ENCODE data around the gene ZFR2.

The ZFR2 gene

DNA sequence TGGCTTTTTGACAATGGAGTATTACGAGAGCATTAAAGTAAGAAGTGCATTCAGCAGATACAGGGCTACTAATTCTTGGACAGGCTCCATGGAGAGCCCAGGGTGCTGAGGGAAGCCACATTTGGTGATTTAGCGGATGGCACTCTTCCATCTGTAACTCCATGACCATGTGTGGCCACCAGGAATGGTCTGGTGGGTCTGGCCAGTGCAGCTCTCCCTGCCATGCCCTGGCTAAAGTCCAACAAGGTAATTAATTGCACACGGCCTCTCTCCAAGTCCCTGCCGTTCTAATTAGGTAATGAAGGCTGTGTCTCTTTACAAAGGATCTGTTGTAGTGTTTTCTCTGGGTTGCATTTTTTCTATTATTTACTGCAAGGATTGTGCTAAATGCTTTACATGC is 4.3 kb upstream of the ZFR2 start:
- DNase-seq = no peak

DNA sequence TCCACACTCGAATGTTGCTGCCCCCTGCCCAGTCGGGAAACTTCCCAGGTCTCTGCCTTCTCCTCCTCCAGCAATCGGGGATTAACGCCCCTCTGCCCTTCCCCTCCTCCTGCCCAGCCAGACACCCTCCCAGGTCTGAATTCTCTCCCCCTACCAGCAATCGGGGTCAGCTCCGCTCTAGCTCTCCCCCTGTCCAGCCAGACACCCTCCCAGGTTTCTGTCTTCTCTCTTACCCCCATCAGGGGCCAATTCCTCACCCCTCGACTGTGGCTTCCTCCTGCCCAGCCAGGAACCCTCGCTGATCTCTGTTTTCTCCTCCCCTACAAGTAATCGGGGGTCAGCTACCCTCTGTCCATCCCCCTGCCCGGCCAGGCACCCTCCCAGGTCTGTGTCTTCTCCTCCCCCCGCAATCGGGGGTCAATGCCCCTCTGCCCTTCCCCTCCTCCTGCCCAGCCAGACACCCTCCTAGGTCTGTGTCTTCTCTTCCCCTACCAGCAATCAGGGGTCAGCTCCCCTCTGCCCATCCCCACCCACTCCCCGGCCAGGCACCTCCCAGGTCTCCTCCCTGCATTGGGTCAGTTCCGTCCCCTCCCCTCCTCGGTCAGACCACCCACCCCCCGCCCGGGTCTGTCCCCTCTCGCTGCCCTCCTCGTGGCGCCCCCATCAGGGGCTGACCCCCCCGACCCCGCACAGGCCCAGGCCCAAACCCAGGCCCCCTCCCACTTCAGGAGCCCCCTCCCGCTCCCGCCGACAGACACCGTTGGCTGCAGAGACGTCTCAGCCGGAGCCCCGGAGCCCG is 668 bp downstream of the ZFR2 start:
- no peak for DNase-seq

DNA sequence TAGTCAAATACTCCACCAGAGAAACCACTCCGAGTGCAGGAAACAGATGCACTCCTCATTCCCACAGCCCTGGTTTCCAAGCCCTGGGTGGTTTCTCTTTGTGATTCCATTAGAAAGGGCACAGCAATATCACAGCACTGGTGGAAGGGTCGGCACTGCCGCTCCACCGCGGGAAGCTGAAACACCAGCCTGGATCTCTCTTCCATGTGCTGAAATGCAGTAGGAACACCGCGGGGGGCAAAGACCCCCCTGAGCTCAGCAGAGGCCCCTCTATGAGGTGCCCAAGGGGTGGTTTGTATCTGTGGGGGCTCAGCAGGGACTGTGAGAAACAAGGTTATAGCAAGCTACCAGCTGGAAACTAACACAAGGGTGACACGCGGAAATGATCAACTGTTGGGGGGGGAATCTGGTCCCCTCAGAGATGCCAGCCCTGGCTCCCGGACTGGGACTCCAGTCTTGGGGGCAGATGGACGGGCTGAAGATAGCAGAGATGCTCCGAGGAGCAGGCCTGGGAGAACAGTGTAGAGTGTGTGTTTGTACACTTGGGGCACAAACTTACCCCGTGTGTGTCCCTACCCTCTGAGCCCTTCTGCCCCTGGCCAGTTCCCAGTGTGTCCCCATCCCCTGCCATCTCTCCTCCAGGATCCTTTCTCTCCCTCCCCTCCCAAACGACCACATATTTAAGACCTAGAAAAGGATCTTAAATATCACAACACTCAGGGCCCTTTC is 1.8 kb downstream of the ZFR2 start:
- no peak for DNase-seq

DNA sequence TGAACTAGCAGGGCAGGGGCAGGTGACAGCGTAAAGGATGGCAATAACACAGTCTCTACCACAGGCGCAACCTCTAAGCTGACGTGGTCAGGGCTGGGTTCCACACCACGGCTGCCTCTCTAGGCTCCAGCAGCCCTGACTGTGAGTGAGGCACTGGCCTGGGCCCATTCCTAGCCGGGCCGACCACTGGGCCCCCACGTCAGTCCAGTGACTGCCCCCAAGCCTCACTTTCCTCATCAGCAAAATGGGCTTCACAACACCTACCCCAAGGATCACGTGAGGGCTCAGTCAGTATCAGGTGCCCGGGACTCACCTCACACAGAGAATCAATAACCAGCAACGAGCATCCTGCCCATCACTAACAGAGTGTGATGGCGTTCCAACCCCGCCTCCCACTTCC is 5.2 kb downstream of the ZFR2 start:
- no peak for DNase-seq

DNA sequence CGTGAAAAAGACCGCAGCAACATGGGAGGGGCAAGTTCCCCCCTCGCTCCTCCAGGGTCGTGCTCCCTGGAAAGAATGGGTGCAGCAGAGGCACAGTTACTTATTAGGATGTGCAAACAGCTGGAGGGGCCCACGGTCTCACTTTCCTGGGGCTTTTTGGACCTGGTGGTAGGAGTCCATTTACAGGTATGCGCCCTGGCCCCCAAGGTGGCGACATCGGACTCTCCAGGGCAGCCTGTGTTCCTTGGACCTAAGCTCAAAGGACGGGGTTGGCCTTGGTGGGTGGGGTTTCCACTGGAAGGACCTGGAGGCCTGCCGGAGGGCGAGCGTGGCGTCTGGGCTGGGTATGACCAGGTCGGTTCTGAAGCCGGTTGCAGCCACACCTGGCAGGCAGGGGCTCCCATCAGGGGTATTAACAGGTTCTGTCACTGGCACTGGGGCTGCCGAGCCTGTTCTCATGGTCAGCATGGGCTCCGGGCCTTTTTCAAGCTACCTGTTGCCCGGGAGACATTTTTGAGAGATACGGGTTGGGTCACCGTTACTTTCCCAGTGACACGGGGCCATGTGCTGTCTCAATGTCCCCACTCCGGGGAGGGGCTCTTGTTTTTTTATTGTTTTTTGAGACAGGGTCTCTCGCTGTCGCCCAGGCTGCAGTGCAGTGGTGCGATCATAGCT is 5.9 kb downstream of the ZFR2 start:
- no peak for DNase-seq

DNA sequence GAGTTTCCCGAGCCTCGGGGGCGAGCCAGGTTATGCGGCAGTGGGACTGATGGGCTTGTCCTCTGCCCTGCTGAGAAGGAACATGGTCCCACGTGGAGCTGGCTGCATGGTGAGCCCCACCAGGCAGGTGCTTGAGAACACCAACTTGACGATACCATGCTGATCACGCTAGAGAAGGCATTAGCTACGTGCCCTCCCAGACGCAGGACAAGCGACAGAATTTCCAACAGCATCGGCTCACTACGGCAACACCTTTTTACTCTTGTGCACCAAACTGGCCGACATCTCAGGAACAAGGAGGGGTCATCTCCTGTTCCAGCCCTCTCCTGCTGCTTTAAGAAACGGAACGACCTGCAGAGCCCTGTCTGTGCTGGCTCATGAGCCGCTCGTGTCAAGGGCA is 8.3 kb downstream of the ZFR2 start:
- DNase-seq = no peak

DNA sequence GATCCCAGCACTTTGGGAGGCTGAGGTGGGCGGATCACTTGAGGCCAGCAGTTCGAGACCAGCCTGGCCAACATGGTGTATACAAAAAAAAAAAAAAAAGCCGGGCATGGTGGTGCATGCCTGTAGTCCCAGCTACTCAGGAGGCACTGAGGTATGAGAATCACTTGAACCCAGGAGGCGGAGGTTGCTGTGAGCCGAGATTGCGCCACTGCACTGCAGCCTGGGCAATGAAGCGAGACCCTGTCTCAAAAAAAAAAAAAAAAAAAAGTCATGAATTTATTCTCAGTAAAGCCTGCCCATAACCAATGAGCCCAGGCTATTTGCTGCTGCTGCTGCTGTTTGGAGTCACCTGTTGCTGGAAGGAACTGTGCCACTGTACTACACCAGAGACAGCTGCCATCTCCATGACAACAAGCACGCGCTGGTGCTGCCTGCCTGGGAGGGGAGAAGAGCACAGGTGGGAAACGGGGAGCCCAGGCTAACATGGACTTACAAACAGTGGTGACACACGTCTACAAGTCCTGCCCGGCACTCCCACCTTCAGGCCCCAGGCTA is 11.3 kb downstream of the ZFR2 start:
- no peak for DNase-seq

DNA sequence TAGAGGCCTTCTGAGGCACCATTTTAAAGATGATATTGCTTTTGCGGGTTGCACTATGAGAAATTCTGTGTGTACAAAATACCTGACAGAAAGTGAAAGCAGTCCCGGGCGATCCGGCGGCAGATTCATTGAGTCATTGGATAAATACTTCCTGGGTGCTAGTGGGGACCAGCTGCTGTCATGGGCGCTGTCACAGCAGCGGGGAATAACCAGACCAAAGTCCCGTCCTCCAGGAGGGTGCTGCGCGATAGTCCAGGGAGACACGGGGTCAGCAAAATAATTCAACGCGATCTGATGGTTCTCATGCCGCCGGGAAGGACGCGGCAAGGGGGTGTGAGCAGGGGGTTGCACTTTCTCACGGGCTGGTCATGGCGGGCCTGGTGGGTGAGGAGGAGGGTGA is 13.5 kb downstream of the ZFR2 start:
- DNase-seq = no peak

DNA sequence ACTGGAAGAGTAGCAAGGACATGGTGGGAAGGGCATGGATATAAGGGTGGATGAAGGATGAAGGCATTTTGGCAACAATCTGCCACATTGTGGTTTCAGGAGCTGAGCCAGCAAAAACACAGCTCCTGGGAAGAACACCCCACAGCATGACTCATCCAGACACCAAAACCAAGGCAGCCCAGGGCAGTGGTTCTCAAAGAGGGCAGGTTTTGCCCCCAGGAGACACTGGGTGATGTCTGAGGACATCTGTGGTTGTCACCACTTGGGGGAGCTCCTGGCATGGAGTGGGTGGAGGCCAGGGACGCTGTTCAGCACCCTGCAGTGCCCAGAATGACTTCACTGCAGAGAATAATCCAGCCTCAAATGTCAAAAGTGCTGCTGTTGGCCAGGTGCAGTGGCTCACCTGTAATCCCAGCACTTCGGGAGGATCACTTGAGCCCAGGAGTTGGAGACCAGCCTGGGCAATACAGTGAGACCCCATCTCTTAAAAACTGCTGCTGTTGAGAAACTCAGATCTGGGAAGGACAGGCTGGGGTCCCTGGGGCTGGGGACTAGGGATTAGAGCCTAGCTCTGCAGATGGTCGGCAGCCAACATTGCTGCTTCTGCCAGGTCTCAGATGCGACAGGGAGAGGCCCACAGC is 16.1 kb downstream of the ZFR2 start:
- peak; percentile 15 to 53 for DNase-seq

DNA sequence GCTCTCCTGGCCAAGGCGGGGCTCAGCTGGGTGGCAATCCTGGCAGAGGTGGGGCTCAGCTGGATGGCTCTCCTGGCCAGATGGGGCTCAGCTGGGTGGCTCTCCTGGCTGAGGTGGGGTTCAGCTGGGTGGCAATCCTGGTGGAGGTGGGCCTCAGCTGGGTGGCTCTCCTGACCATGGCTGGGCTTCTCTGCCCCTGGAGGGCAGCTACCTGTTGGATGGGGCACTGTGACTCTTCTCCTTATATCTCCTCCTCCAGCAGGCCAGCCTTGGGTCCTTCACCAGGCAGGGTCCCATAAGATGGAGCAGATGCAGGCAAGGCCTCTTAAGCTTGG is 16.7 kb downstream of the ZFR2 start:
- DNase-seq = no peak

DNA sequence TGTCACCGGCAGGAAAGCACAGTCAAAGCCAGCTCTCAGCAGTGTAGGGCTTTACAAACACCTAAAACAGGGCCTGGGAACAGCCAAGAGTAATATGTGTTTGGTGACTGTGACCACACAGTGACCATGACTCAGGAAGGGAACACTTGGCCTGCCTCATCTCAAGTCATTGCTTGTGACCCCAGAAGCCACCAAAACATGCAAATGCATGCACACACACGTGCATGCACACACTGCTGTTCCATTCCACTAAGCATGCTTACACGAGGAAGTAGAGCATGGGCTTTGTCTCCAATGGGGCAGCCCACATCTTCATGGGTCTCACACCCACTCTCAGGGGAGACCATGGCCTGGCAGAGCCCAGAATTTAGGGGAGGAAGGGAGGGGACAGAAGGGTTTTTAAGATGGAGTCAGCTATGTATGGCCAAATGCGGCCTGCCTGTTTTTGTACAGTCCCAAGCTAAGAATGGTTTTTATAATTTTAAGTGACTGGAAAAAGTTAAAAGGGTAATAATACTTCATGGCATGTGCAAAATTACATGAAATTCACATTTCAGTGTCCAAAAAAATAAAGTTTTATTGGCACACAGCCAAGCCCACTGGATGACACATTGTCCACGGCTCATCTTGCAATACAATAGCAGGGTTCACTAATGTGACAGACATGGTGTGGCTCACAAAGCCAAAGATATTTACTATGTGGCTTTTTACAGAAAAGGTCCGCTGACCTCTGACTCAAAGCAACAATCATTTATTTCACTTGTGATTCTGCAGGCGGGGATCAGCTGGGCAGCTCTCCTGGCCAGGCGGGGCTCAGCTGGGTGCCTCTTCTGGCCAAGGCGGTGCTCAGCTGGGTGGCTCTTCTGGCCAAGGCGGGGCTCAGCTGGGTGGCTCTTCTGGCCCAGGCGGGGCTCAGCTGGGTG is 17.3 kb downstream of the ZFR2 start:
- no peak for DNase-seq

DNA sequence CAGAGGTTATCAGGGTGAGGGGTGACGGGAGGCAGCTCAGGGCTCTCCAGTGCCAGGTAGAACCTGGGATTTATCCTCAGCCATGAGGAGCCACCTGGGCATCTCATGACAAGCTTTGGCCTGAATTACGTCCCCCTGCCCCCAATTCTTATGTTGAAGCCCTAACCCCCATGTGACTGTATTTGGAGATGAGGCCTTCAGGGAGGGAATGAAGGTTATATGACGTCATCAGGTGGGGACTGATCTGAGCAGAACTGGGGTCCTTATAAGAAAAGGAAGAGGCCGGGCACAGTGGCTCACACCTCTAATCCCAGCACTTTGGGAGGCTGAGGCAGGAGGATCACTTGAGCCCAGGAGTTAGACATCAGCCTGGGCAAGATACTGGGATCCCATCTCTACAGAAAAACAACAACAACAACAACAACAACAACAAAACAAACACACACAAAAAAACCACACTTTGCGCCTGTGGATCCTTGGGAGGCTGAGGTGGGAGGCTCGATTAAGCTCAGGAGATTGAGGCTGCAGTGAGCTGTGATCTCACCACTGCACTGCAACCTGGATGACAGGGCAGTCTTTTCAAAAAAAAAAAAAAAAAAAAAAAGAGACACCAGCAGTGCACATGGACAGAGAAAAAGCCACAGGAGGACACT is 18.4 kb downstream of the ZFR2 start:
- DNase-seq = no peak

DNA sequence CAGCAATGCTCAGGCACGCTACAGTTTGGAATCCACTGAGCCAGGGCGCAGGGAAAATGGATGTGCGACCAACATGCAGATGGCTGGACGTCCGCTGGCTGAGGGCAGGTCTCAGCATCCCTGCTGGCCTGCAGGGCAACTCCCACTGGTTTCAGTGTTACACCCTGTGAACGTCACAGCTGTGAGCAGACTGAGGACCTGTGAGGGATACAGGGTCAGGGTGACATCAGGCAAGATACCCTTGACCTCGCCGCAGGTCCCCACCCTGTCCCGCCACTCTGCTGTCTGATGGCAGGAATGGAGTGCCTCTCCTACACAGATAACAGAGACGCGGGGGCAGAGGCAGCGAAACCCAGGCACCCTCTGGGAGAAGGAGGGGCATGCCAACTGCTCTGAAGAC is 19.1 kb downstream of the ZFR2 start:
- no peak for DNase-seq

DNA sequence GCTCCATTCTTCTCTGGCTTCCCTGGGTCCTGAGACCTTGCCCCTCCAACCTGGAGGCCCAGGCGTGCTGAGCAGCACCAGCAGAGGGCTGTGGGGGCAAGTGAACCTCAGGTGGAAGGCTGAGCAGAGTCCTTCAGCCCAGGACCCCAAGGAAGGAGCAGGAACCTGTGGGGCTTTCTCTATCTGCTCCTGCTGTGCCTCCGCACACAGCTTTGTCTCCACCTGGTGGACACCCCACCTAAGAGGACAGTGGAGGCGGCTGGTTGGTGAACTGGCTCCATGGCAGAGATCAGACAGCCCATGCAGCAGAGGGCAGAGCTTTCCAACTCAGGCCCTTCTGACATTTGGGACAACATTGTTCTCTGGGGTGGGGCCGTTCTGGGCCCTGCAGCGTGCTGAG is 19.7 kb downstream of the ZFR2 start:
- DNase-seq = peak; percentile 49 to 55

DNA sequence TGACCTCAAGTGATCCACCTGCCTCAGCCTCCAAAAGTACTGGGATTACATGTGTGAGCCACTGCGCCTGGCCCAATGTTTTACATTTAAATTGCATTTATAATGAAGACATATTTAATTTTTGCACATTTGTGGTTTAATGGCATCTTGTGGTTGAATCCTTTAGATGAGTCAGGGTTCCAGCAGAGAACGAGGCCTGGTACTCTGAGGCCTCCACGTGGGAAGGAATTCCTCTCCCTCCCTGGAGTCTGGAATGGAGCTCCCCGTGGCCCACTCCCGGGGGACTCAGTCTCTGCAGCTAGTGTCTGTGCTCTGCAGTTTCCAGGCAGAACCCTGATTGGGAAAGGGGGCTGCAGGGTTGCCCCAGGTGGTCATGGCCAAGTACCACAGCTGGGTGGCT is 24.2 kb downstream of the ZFR2 start:
- no peak for DNase-seq

DNA sequence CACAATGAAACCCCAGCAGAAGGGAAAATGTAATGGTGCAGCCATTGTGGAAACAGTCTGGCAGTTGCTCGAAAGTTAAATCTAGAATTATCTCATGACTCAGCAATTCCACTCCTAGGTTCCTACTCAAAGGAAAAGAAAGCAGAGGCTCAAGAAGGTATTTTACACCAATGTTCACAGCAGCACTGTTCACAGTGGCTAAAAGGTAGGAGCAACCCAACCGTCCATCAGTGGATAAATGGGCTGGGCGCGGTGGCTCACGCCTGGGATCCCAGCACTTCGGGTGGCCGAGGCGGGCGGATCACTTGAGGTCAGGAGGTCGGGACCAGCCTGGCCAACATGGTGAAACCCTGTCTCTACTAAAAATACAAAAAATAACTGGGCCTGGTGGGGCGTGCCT is 25.9 kb downstream of the ZFR2 start:
- no peak for DNase-seq

DNA sequence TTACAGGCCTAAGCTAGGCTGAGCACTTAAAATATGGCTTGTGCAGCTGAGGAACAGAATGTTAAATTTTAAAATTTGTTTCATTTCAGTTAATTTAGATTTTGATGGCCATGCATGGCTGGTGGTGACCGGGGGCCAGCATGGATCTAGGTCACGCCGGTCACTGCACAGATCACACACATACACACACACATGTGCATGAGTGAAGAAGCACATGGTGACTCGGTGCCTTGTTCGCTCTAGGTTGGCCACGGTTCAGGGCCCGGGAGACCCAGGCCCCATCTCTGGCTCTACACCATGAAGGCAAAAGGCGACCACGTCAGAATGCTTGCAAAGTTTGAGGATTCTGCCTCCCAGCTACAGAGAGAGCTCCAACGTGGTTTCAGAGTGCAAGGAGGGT is 28.0 kb downstream of the ZFR2 start:
- DNase-seq = no peak

DNA sequence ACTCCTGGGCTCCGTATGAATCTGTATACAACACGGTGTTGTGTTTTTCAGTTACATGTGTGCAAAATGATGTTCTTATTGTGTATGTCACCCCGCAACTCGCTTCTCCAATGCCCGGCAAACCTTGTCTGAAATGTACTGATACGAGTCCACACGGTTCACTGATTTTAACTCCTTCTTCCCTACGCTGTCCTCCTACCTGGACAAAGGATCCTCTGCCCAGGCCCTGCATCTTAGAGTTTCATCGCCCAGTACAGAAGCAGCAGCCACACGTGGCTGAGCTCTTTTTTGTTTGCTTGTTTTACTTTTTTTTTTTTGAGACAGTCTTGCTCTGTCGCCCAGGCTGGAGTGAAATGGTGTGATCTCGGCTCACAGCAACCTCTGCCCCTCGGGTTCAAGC is 28.9 kb downstream of the ZFR2 start:
- no peak for DNase-seq

DNA sequence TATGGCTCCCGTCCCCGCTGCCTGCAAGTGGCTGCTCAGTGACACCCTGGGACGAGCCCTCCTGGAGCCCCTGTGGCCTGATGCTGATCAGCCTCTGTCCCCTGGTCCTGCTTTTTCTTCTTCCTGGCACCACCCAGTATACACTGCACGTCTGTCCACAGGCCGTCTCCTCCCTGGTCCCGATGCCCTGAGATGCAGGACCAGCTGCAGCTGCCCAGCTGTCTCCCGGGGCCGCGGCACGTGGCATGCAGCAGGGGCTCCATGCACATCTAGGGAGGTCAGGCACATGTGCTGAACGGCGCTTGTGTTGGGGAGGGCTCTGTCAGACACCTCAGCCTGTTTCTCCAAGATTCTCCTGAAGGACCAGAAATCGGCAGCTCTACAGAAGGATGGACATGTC is 30.2 kb downstream of the ZFR2 start:
- DNase-seq = no peak

DNA sequence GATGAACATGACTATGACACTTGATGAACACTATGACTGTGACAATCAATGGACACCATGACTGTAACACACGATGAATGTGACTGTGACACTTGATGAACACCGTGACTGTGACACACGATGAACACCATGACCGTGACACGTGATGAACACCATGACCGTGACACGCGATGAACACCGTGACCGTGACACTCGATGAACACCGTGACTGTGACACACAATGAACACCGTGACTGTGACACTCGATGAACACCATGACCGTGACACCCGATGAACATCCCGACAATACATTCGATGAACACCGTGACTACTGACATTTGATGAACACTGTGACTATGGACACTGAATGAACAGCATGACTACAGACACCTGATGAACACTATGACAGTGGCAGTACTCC is 30.9 kb downstream of the ZFR2 start:
- DNase-seq = no peak

DNA sequence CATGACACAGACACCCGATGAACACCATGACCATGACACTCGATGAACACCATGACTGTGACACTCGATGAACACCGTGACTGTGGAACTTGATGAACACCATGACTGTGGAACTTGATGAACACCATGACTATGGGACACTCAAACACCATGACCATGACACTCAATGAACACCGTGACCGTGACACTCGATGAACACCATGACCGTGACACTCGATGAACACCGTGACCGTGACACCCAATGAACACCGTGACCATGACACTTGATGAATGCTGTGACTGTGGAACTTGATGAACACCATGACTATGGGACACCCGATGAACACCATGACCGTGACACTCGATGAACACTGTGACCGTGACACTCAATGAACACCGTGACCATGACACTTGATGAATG is 31.5 kb downstream of the ZFR2 start:
- DNase-seq = no peak

DNA sequence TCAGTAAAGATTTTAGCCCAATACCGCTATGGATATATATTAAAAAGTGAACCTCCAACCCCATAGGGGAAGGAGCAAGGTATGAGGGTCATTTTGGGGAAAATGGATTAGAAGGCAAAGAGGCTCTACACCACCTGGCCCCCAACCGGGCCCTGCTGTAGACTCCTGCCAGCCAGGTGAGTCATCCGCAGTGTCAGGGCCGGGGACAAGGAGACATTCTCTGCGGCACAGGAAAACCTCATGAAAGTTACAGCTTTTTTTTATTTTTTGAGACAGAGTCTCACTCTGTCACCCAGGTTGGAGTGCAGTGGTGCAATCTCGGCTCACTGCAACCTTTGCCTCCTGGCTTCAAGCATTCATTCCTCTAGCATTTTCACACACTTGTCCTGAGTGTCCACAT is 32.0 kb downstream of the ZFR2 start:
- no peak for DNase-seq

Measured in Kasumi-1 (cell line).